ENCODE results near the gene FOXI3.
"Not testable (repeated sequence)": the region's sequence is repeated elsewhere in the genome, so short reads cannot be mapped to it uniquely, and the experiment has no call there.

The FOXI3 gene

DNA sequence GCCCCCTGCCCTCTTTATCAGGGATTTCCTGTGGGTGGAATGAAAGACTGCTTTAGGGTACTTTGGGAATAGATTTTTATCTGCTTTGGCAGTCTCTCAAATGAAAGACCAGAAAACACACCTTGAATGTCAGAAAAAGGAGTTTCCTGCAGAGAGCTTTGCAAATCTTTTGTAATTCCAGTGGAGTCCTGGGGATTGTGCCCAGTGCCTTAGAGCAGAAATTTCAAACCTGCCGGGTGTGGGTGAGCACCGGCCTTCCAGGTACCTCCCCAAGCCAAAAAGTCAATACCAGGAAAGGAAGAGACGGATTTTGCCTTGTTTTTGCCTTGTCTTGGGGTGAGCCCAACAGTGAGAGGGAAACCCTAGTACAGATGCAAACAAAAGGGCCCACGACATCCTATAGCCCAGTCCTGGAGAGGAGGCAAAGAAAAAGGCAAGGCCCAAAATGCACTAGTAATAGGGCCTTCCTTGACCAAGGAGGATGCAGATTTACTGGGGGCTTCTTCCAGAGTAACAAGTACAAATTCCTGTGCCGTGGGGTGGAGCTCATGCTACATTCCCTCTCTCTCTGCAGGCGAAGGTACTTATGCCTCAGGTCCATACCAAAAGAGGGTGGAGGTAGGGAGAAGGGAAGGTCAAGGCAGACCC lies 36.4 kb downstream of the FOXI3 start:
- TF ChIP-seq, protein P1, sequence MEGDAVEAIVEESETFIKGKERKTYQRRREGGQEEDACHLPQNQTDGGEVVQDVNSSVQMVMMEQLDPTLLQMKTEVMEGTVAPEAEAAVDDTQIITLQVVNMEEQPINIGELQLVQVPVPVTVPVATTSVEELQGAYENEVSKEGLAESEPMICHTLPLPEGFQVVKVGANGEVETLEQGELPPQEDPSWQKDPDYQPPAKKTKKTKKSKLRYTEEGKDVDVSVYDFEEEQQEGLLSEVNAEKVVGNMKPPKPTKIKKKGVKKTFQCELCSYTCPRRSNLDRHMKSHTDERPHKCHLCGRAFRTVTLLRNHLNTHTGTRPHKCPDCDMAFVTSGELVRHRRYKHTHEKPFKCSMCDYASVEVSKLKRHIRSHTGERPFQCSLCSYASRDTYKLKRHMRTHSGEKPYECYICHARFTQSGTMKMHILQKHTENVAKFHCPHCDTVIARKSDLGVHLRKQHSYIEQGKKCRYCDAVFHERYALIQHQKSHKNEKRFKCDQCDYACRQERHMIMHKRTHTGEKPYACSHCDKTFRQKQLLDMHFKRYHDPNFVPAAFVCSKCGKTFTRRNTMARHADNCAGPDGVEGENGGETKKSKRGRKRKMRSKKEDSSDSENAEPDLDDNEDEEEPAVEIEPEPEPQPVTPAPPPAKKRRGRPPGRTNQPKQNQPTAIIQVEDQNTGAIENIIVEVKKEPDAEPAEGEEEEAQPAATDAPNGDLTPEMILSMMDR (IDR thresholded peaks at IDR 0.05; ENCODE audit: low read depth, low read length, missing control alignments): no peak

DNA sequence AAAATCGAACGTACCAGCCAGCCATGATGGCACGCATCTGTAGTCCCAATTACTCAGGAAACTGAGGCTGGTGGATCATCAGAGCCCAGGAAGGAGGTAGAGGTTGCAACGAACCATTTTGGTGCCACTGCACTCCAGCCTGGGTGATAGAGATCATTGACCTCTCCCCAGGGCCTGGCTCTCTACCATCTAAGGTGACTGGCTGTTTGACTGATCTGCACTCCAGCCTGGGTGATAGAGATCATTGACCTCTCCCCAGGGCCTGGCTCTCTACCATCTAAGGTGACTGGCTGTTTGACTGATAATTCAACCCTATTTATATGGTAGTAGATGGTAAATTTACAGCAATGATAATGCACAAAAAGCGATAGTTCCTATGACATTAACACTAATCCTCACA lies 43.6 kb downstream of the FOXI3 start:
- H3K4me3 ChIP-seq (ENCODE audit: low read depth, low read length); DNase-seq (ENCODE audit: low read depth): not testable (repeated sequence)

More for the DNA sequence above, 36.4 kb downstream of the FOXI3 start:
- no peak for DNase-seq (ENCODE audit: low read depth)
- H3K4me3 ChIP-seq (ENCODE audit: low read depth, low read length): no peak overlapping the region

DNA sequence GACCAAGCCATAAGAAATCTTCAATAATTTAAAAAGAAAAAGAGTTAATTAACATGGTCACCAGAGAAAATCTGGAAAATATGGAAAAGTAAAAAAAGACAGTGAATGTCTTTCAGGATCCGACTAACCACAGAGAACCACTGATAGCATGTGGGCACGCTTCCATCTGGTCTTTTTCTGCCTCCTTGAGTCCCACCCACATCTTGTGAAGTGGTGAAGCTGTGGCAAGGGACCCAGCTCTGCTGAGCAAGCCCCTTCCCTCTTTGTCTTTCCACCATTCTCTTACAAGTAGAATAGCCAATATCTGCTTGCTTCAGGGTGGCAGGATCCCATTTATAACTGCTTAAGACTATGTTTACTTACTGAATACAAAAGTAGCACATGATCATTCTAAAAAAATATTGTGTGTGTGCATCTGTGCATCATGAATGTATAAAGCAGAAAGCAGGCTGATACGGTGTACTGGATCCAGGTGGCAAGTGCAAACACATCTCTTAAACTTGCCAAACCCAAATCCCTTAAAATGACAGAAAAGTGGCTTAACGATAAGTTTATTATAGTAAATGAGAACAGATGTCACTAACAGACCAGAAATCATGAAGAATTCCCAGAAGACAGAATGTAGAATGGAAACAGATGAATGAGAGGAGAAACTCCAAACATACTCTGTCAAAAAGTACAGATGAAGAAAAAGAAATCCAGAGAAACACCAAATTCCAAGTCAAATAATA lies 52.3 kb downstream of the FOXI3 start:
- no peak overlapping the region for H3K4me3 ChIP-seq (ENCODE audit: low read depth, low read length)
- no peak for DNase-seq (ENCODE audit: low read depth)
- TF ChIP-seq, protein P1 (IDR thresholded peaks at IDR 0.05; ENCODE audit: low read depth, low read length, missing control alignments): no peak

DNA sequence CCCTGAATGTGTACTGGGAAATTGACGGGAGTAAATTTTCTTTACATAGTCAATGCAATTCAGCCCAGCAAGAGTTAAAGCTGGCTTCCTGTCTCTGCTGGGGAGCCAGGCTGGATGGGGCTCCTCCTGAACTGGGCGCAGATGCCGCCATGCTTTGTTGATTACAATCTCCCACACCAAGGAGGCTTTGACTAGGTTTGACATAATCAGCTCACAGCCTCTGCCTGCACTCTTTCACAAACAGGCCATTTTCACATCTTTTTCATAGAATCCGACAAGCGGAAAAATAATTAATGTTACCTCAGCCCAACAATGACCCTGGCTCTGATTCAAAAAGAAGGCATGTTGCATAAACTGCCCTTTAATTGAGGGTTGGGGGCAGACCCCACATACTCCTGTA lies 54.3 kb downstream of the FOXI3 start:
- DNase-seq (ENCODE audit: low read depth): no peak
- TF ChIP-seq, protein P1 (IDR thresholded peaks at IDR 0.05; ENCODE audit: low read depth, low read length, missing control alignments): no peak
- no peak overlapping the region for H3K4me3 ChIP-seq (ENCODE audit: low read depth, low read length)

Measured in GM12864 (cell line).